ENCODE measurements around the gene C6orf136. TPM values are rescaled to one million over a fixed set of nuclear protein-coding genes. Genes with fewer than 3 reads are reported as not detected.

C6orf136 gene
- total and polyA plus RNA-seq, 9 of the 15 experiments (the other 6 are each of a cell fraction or from before 2014, with no cell fraction given), result 14.1 to 63.1 (median 18.4) TPM

DNA sequence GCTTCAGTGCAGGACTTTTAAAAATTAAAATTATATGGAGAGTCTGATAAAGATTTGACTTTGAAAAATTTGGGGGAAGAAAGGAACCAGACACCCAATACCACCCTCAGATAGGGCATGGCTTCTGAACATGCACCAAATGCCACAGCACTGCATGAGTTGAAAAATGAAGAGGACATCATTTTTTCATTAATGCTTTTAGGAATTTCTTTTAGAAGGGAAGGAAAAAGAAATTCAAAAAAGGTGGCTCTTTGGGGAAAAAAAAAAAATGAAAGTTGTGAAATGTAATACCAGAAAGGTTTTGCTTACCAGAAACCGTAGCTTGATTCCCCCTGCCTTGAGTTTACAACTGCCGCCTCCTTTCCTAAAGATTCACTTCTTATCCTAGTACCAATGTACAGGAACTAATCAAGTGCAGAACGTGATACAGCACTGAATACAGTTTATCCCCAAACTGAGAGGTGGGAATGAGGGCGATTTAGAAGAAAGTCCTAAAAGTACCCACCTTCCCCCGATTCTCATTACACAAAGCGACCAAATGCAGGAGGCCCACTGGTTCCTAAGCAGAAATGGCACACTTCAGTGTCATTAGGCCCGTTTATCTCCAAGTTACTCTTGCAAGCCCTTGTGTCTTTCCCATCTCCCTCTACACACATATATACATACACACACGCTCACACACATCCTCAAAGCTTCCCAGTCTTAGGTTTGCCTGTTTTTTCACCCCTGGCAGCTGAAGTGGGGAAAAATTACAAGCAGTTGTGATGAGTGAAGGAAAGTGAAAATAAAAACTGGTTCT is 32.7 kb upstream of the C6orf136 start (continued):
- TF ChIP-seq, protein P1, sequence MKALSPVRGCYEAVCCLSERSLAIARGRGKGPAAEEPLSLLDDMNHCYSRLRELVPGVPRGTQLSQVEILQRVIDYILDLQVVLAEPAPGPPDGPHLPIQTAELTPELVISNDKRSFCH (CRISPR knock-in tag; IDR thresholded peaks at IDR 0.05), result no peak
- TF ChIP-seq, protein P1 (tag; IDR thresholded peaks at IDR 0.05), result no peak
- TF ChIP-seq, protein P2, sequence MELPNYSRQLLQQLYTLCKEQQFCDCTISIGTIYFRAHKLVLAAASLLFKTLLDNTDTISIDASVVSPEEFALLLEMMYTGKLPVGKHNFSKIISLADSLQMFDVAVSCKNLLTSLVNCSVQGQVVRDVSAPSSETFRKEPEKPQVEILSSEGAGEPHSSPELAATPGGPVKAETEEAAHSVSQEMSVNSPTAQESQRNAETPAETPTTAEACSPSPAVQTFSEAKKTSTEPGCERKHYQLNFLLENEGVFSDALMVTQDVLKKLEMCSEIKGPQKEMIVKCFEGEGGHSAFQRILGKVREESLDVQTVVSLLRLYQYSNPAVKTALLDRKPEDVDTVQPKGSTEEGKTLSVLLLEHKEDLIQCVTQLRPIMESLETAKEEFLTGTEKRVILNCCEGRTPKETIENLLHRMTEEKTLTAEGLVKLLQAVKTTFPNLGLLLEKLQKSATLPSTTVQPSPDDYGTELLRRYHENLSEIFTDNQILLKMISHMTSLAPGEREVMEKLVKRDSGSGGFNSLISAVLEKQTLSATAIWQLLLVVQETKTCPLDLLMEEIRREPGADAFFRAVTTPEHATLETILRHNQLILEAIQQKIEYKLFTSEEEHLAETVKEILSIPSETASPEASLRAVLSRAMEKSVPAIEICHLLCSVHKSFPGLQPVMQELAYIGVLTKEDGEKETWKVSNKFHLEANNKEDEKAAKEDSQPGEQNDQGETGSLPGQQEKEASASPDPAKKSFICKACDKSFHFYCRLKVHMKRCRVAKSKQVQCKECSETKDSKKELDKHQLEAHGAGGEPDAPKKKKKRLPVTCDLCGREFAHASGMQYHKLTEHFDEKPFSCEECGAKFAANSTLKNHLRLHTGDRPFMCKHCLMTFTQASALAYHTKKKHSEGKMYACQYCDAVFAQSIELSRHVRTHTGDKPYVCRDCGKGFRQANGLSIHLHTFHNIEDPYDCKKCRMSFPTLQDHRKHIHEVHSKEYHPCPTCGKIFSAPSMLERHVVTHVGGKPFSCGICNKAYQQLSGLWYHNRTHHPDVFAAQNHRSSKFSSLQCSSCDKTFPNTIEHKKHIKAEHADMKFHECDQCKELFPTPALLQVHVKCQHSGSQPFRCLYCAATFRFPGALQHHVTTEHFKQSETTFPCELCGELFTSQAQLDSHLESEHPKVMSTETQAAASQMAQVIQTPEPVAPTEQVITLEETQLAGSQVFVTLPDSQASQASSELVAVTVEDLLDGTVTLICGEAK (IDR thresholded peaks at IDR 0.05), result peak; percentile 49; the same call in 1 of the 2 replicates
- TF ChIP-seq, protein P2 (CRISPR knock-in tag; IDR thresholded peaks at IDR 0.05), result no peak
- TF ChIP-seq, protein P3, sequence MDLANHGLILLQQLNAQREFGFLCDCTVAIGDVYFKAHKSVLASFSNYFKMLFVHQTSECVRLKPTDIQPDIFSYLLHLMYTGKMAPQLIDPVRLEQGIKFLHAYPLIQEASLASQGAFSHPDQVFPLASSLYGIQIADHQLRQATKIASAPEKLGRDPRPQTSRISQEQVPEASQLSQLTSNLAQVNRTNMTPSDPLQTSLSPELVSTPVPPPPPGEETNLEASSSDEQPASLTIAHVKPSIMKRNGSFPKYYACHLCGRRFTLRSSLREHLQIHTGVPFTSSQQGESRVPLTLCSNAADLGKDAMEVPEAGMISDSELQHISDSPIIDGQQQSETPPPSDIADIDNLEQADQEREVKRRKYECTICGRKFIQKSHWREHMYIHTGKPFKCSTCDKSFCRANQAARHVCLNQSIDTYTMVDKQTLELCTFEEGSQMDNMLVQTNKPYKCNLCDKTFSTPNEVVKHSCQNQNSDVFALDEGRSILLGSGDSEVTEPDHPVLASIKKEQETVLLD (IDR thresholded peaks at IDR 0.05), result no peak
- TF ChIP-seq, protein P4, sequence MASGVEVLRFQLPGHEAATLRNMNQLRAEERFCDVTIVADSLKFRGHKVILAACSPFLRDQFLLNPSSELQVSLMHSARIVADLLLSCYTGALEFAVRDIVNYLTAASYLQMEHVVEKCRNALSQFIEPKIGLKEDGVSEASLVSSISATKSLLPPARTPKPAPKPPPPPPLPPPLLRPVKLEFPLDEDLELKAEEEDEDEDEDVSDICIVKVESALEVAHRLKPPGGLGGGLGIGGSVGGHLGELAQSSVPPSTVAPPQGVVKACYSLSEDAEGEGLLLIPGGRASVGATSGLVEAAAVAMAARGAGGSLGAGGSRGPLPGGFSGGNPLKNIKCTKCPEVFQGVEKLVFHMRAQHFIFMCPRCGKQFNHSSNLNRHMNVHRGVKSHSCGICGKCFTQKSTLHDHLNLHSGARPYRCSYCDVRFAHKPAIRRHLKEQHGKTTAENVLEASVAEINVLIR (CRISPR knock-in tag; IDR thresholded peaks at IDR 0.05), result no peak
- TF ChIP-seq, protein P5, sequence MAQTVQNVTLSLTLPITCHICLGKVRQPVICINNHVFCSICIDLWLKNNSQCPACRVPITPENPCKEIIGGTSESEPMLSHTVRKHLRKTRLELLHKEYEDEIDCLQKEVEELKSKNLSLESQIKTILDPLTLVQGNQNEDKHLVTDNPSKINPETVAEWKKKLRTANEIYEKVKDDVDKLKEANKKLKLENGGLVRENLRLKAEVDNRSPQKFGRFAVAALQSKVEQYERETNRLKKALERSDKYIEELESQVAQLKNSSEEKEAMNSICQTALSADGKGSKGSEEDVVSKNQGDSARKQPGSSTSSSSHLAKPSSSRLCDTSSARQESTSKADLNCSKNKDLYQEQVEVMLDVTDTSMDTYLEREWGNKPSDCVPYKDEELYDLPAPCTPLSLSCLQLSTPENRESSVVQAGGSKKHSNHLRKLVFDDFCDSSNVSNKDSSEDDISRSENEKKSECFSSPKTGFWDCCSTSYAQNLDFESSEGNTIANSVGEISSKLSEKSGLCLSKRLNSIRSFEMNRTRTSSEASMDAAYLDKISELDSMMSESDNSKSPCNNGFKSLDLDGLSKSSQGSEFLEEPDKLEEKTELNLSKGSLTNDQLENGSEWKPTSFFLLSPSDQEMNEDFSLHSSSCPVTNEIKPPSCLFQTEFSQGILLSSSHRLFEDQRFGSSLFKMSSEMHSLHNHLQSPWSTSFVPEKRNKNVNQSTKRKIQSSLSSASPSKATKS (CRISPR knock-in tag; IDR thresholded peaks at IDR 0.05), result no peak; the same call in 1 of the 2 replicates
- TF ChIP-seq NCOA2 (IDR thresholded peaks at IDR 0.05; ENCODE audit: partially characterized antibody in 2 of 2) (no peak), HDAC2 (IDR thresholded peaks at IDR 0.05) (no peak), CREBBP (IDR thresholded peaks at IDR 0.05; ENCODE audit: low read depth, low read length) (no peak), SRSF3 (IDR thresholded peaks at IDR 0.05; ENCODE audit: insufficient read depth, low read length) (no peak)
- TF ChIP-seq, protein P6, sequence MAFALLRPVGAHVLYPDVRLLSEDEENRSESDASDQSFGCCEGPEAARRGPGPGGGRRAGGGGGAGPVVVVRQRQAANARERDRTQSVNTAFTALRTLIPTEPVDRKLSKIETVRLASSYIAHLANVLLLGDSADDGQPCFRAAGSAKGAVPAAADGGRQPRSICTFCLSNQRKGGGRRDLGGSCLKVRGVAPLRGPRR (CRISPR knock-in tag; IDR thresholded peaks at IDR 0.05), result no peak

Measured in K562 (cell line).